HG02970 (cell line): ENCODE results near the gene NRIP3.
A peak's percentile ranks its signal among the peaks of the same experiment; 100 is the strongest.
"Not testable (repeated sequence)": the region's sequence is repeated elsewhere in the genome, so short reads cannot be mapped to it uniquely, and the experiment has no call there.

Source experiments
- ATAC-seq: cut with Tn5 transposase; IDR thresholded peaks from one replicate; pipeline ENCODE4 v1.9.1; 2021; ENCODE audit warnings: mild to moderate bottlenecking, moderate library complexity, moderate number of reproducible peaks; ENCODE audit not compliant: unreplicated experiment, low FRiP score

NRIP3 gene

DNA sequence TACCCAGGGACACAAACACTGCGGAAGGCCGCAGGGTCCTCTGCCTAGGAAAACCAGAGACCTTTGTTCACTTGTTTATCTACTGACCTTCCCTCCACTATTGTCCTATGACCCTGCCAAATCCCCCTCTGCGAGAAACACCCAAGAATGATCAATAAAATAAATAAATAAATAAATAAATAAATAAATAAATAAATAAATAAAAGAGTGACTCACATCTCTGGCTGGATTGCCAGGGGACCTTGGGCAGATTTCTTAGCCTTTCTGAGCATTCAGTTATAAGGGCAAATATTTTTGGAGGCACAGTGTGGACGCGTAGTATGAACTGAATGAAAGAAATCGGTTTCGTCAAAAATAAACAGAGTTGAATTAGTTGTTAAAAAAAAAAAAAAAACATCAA, 24.4 kb downstream of the NRIP3 start:
- not testable (repeated sequence) for ATAC-seq

DNA sequence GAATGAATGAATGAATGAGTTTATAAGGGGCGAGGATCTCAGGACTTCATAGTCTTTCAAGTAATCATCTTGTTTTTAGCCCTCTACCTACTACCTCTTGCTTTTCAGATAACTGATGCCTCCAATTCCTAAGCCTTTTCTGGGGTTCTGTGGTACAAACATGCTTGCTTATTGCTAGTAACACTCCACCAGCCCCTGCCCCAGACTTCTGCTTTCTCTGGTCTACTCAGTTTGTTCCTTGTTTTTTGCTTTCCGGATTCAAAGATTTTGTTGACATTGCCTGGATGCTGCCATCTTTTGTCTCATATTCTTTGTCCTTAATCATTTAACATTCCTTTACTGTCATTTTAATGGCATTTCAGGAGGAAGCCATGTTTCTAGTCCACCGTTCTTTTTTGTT, 30.7 kb downstream of the NRIP3 start:
- ATAC-seq, result no peak

DNA sequence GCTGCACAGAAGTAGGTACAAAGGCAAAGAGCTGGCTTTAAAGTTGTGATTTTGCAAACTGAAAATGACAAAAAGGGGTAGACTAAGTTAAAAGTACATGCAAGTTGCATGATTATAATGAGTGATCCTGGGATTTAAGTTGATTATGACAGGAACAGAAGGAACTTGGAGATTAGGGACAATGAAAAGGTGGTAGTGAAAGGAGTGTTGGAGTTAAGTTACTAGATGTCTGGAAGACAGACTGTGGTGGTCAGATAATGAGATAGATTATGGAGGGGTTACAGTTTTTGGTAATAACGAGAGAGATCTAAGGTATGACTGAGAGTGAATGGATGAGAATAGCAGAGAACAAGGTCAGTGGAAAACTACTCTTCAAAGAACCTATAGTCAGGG, 31.9 kb downstream of the NRIP3 start:
- ATAC-seq, result no peak

DNA sequence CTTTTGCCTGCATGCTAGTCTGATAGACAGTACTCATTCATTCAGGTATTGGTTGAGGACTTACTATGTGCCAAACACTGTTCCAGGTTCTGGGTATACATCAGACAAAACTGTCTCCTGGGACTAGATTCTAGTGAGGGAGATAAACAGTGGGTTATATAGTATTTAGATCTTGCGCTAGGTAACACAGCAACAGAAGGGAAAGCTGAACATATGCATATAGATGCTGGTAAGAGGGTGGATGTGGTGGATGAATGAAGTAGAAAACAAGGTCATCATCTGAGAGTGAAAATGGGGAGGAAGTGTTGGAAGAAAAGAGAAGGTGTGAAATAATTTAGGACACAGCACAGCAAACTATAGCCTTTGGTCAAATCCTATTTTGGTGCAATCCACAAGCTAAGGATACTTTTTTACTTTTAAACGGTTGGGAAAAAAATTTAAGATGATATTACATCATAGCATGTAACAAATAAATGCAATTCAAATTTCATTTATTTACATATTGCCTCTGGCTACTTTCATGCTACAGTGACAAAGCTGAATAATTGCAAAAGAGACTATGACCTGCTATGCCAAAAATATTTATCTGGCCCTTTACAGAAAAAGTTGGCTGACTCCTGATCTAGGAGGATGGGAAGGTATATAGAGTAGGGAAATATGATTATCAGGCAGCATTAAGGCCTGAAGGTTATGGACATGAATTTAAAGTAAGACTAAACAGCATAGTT, 32.4 kb downstream of the NRIP3 start:
- ATAC-seq, result no peak

DNA sequence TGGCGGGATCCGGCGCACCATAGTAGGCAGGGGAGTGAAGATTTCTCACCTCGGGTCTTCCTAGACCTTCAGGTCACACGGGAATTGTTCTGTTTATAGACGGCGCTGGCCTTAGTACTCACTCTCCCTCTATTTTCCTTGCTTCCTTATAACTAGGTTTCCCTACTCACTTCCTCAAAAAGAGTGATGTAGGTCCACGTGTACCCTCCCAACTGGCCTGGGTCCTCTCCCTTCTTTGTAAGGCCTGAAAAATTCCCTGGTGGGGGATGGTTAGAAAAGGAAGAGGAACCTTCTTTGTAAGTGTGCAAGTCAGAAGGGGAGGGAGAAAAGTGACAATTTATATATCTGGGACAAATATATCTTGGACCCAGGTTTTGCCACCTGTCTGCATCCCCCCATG, 36.6 kb downstream of the NRIP3 start:
- ATAC-seq, result no peak

DNA sequence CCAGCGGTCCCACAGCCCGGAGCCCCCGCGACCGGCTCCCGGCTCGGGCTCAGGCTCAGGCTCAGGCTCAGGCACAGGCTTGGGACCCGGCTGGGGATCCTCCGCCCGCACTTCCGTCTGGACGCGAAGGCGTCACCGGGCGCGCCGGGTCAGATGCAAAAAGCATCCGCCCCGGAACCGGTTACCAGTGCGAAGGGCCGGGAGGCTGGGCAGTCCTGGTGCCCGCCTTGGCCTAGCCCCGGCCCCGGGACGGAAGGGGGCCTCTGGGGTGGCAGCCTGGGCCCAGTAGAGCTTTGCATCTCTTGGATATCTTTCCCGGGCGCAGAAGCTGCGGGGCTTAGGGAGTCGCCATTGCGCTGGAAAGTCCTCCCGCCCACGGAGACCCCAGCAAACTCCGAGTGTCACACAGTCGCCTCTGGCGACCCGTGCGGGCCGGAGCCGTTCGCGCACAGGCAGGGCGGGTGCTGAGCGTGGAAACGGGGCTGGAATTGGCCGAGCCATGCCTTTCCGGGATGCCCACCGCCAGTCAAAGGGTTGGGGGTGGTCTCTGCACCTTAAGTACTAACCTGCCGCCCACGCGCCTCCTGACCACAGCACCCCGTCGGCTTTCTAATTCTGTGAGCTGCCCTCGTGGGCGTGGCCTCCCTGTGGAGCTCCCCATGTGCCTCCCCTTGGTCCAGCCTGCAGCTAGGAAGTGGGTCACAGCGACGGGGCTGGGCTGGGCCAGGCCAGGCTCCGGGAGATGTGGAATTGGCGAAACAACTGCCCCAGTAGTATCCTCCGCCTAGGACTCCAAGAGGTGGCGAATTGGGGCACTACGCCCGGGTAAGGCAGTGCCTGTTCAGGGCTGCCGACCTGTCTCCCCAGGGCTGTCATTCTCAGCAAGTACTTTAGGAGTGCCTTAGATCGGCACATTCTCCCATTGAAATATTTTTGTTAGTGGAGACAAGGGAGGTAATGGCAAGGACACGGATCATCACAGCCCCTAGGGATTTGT, 39.2 kb downstream of the NRIP3 start, which contains the start of gene TMEM9B:
Gene TMEM9B (minus strand): TSS at position 119 of the 997 bp plus-strand sequence. CDS start 129 bp downstream, outside the sequence.
- ATAC-seq, result peak; percentile 74

DNA sequence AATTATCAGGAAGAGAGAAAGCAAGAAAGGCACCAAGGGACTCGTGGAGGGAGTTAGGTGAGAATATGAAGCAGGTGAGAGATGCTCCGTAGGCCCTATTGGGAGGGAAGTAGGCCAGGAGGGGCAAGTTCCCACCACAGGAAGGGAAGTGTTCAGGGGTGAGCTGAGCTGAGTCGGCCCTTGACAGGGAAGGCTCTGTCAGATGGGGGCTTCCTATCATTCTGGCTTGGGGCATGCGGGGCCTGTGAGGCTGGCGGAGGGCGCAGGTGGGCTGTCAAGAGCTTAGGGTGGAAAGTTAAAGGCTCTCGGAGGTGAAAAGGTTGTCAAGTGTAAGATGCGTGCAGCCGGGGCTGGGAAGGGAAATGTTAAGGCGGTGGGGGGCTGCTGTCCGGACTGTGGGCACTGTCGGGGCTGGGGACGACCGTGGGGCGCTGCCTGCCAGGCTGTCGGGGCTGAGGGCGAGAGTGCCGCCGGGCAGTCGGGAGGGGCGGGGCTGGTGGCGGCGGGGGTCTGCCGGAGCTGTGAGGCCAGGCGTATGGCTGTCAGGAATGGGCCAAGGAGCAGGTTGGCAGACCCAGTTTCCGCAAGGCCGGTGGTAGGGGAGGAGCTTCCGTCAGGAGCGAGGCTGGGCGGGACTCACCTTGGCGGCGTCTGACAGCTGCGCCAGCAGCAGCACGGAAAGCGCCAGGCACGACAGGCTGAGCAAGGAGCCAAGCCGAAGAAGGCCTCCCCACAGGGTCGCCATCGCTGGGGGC, 40.1 kb downstream of the NRIP3 start:
- ATAC-seq, result peak; percentile 52

DNA sequence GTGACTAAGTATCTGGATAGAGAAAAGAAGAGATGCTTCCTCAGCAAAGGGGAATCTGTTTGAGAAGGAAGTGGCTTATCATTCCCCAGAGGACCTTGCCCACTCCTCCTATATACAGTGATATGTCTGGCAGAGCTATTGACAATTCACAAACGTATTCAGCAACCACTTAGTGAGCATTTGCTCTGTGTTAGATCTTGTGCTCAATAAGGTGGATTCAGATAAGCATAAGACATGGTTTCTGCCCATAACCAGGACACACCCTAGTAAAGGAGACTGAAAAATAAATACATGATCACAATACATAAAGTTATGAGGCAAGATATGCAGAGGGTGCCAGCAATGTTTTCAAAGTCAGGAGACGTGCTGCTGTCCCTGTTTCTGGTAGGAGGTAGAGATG, 41.0 kb downstream of the NRIP3 start:
- ATAC-seq, result no peak

DNA sequence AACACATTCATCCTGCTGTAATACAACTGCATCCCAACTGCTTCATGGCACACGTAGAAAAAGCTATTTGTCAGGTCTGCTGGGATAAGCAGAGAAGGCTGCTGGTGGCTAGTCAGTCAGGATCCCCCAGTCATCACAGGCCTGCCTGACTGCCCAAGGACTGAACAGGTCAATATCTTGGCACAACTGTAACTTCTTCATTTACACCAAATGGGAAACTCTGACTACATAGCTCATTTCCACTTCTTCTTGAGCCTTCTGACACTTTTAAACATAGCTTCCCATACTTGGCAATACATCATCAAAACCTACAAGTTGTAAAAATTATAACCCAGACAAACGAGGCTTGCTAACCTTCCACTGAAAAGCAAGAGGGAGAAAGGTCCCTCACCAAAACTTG, 42.4 kb downstream of the NRIP3 start:
- ATAC-seq, result no peak

DNA sequence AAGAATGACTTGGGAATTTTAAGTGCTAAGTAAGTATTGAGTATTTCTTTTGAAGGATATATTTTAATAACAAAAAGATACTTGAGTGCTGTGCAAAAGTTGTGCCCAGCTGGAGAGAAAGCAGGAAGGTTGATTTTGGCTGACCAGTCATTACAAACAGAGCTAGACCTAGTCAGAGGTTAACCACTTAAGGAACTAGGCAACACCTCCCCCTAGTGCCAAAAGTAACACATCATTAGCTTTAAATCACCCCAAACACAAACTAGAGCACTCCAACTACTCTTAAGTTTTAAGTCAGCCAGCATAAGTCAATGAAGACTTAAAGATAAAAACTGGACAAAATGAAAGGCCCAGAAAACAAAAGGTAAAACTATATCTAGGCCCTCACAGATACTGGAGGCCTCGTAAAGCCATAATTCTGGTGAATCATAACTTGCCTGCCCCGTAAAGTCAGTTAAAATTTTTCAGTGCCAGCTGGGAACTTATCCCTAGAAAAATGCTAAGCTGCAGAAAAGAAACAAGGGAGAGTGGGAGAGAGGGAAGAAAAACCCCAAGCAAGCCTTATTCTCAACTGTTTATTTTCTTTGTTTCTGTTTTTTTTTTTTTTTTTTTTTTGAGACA, 44.1 kb downstream of the NRIP3 start:
- ATAC-seq, result no peak

DNA sequence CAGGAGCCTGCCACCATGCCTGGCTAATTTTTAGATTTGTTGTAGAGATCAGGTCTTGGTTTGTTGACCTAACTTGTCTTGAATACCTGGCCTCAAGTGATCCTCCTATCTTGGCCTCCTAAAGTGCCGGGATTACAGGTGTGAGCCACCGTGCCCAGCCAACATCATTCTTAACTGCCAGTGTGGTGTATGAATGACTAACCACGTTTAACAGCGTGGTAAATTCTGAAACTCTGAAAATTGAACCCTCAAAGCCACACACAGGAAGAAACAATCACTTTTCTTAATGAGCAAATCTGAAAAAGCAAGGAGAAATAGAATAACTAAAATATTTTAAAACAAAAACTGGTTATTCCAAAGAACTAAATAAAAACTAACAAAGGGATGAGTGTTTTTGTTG, 46.9 kb downstream of the NRIP3 start:
- no peak for ATAC-seq

DNA sequence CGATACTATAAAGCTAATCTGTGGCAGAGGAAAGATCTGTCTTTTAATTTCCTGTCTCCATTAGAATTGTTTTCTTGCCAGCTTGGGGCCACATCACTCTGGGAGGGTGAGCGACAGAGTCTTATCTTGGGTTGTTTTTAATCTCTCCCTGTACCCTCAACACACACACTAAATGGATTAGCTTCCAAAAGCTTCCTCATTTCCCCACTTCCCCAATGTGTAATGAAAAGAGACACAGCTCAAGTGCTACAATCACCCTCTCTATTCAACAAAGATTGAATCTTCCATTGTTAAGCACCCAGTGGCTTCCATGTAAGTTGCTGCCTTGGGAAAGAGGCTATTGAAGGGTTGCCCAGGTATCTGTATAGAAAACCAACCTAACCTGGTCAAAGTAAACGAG, 54.9 kb downstream of the NRIP3 start:
- ATAC-seq, result no peak

DNA sequence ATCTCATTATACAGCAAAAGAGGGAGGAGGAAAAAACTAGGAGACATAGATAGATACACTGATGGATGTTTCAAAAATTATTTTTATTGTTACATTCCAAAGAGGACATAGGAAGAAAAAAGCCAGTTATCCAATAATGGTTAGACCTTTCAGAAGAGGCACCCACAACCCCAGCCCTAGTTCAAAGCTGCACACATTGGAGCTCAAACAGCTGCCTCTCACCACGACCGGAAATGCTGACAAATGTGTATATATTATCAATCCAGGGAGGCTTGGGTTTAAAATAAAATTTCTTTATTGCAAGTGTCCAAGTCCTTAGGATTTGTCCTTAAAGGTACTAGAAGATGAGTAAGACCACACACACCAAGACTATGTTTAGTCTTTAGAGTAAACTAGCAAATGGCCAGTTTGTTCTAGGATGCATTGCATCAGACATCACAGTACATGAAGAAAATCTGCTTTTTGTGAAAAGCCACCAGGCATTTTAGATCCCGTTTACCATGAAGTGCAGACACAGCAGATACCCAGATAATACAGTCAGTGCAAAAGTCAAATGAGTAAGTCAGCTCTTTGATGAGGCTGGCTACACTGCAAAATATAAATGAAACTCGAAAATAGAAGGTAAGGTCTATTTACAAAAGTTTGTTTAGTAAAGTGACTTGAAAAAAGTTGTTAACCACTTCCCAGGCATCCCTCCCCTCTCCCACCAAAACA, 56.4 kb downstream of the NRIP3 start:
- no peak for ATAC-seq

DNA sequence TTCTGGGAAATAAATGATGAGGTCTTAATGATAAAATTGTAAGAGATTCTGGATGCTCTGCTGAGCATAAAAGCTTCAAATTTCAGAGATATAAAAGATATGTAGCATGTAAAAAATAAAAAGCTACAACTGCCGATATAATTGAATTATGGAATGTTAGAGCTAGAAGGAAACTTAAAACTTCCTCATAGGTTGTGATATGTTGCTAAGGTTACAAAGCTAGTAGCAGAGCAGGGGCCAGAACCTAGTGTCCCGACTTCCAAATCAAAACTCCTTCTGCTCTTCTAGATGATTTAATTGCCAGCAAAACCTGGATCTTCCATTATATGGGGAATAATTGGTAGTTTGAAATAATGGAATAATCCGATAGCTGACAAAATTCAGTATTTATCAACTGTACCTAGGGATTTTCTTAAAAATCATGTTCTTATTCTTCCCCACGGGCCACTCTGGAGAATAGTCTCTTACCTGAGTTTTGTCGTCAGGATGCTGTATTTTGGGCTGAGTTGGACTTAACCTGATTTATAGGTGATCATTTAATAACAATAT, 61.2 kb downstream of the NRIP3 start, which contains the start of gene ASCL3:
Gene ASCL3 (minus strand): TSS at position 499 of the 549 bp plus-strand sequence. CDS start 4,855 bp downstream, outside the sequence.
- ATAC-seq, result no peak

DNA sequence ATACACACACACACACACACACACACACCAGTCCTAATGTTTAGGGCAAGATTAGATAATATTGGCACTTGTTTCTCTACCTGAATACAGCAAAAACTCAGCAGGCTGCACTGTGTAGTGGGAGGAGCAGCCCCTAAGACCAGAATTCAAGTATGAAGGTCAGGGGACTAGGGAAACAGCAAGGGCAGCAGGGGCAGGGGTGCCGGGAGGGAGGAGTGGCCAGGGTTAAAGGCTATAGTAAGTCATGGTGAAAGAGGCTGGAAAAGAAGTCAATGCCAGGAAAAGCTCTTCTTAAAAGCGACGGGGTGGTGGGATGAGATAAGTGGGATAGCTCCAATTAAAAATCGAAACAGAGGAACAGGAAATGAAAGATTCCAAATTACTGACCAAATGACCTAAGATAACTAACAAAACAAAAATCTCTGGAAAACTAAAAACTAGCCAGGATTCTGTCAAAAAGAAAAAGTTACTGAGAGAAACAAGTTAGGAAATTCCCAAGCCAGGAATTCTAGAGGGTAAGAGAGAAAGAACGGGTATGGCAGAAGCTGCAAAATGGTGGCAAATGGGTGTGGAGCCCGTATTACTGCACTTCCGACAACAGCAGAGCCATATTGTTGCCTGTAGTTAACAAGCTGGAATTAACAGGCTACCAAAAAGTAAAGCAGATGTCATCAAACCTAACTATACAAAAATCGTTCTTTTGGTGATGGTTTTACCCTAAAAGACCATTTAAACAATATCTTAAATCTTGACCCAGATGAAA, 62.3 kb downstream of the NRIP3 start:
- no peak for ATAC-seq

DNA sequence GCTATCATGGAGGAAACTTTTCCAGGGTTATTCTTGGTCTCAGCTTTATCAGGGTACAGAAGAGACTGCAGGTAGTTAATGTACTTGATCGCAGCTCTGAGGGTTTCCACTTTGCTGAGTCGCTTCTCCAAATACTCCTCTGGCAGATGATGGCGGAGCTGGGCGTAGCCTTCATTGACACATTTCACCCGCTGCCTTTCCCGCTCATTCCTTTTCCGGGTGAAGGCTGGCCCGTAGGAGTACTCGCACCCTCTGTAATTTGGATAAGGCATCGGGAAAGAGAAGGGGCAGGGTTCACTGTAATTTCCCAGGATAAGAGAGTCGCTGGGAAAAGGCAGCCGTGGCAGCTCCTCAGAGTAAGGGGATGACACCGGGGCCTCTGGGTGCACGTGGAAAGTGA, 66.1 kb downstream of the NRIP3 start:
- ATAC-seq, result no peak

DNA sequence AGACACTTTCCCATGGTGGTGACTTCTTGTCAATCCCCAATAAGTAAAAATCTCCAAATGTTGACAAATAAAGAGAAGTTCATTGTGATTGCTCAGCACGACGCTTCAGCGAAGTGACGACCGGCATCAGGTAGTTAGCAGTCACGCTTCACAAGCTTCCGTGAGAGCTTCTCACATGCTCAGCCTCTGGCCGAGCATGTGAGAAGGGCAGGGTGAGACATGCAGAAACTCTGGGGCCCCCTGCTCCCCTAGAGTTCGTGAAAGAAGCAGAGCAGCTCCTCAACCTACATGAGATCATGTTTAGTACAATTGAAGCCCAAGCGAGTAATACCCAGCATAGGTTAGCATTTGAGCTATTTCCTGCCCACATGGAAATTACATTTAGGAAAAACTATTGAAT, 66.6 kb downstream of the NRIP3 start:
- ATAC-seq, result no peak

DNA sequence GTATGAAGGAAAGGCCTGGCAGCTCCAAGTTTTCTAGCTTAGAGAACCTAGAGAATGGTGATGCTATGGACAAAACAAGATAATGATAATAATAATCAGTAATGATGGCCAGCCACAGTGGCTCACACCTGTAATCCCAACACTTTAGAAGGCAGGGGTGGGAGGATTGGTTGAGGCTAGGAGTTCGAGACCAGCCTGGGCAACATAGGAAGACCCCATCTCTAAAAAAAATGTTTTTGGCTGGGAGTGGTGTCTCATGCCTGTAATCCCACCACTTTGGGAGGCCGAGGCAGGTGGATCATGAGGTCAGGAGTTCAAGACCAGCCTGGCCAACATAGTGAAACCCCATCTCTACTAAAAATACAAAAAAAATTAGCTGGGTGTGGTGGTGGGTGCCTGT, 68.0 kb downstream of the NRIP3 start:
- not testable (repeated sequence) for ATAC-seq
